CD14-positive monocyte (primary cell): ENCODE measurements around the gene COL2A1. TPM values are rescaled to one million over a fixed set of nuclear protein-coding genes. Genes with fewer than 3 reads are reported as not detected.

Experiments
- DNase-seq, 3 donors: peaks; one replicate each; pipeline ENCODE4 v3.0.0-alpha.2; 2011 to 2022
- H2AFZ ChIP-seq: 2 replicates; pipeline ENCODE4 v1.6.0; 2012; ENCODE audit warnings: mild to moderate bottlenecking, low read depth, low read length, inconsistent platforms; ENCODE audit not compliant: insufficient read depth, poor library complexity, severe bottlenecking
- H3K27ac ChIP-seq, 2 donors: 1 replicate in 1 of 2; 2 replicates in 1 of 2; pipeline ENCODE4 v1.5.1; 2012 to 2013; ENCODE audit warnings: low read length in 2 of 2, control low read depth in 1 of 2, inconsistent platforms in 1 of 2, low read depth in 1 of 2, mild to moderate bottlenecking in 1 of 2
- H3K27me3 ChIP-seq, 2 donors: one replicate each; pipeline versions ENCODE4 v1.6.0 to v1.6.1; 2011 to 2013; ENCODE audit warnings: low read length in 2 of 2; ENCODE audit not compliant: control insufficient read depth in 2 of 2, insufficient read depth in 2 of 2
- H3K36me3 ChIP-seq, 2 donors: replicated peaks in 1 of 2; 1 replicate in 1 of 2; 2 replicates in 1 of 2; pipeline versions ENCODE4 v1.5.1 to v1.6.1; 2012 to 2013; ENCODE audit warnings: low read length in 2 of 2, control low read depth in 1 of 2, inconsistent platforms in 1 of 2, mild to moderate bottlenecking in 1 of 2; ENCODE audit not compliant: insufficient read depth in 2 of 2, control insufficient read depth in 1 of 2
- H3K4me1 ChIP-seq, 2 donors: 1 replicate in 1 of 2; 2 replicates in 1 of 2; pipeline versions ENCODE4 v1.5.1 to v1.6.1; 2012 to 2013; ENCODE audit warnings: low read length in 2 of 2, control low read depth in 1 of 2, inconsistent platforms in 1 of 2, mild to moderate bottlenecking in 1 of 2, moderate library complexity in 1 of 2; ENCODE audit not compliant: insufficient read depth in 2 of 2, control insufficient read depth in 1 of 2
- H3K4me2 ChIP-seq: replicated peaks from 2 replicates; pipeline ENCODE3; 2012; ENCODE audit warnings: low read length, moderate library complexity, mild to moderate bottlenecking; ENCODE audit not compliant: poor library complexity, severe bottlenecking; ENCODE audit errors: extremely low read depth
- H3K4me3 ChIP-seq, 3 experiments: fragments of 200-600 bp in 1 of 3; sonication (generic) in 1 of 3; replicated peaks in 1 of 3; 1 replicate in 2 of 3; 2 replicates in 1 of 3; pipeline ENCODE4 v1.5.1; 2011 to 2013; ENCODE audit warnings: low read length in 3 of 3, mild to moderate bottlenecking in 3 of 3, control low read depth in 2 of 3, low read depth in 2 of 3, inconsistent platforms in 1 of 3, moderate library complexity in 1 of 3
- H3K79me2 ChIP-seq: 2 replicates; pipeline ENCODE4 v1.6.0; 2012; ENCODE audit warnings: mild to moderate bottlenecking, control low read depth, inconsistent platforms, low read length, moderate library complexity; ENCODE audit not compliant: insufficient read depth
- H3K9ac ChIP-seq: 2 replicates; pipeline ENCODE4 v1.6.0; 2017; ENCODE audit warnings: low read length, mild to moderate bottlenecking; ENCODE audit not compliant: insufficient read depth, poor library complexity, severe bottlenecking
- H3K9me3 ChIP-seq, 2 donors: replicated peaks in 1 of 2; 1 replicate in 1 of 2; 2 replicates in 1 of 2; pipeline versions ENCODE4 v1.5.1 to v1.6.1; 2012 to 2013; ENCODE audit warnings: low read length in 2 of 2, control low read depth in 1 of 2; ENCODE audit not compliant: control insufficient read depth in 1 of 2, insufficient read depth in 1 of 2
- H4K20me1 ChIP-seq: 2 replicates; pipeline ENCODE4 v1.6.0; 2012; ENCODE audit warnings: mild to moderate bottlenecking, low read length, control low read depth, moderate library complexity; ENCODE audit not compliant: insufficient read depth
- H3K27ac Mint-ChIP-seq, 7 donors: one replicate each; pipeline ENCODE4 v1.8.0; 2020; ENCODE audit warnings: mild to moderate bottlenecking in 7 of 7, mixed read lengths in 7 of 7, moderate library complexity in 6 of 7, inconsistent platforms in 2 of 7
- H3K27me3 Mint-ChIP-seq, 3 donors: one replicate each; pipeline ENCODE4 v1.8.0; 2021 to 2022; ENCODE audit warnings: low read depth in 3 of 3, mild to moderate bottlenecking in 3 of 3, mixed read lengths in 3 of 3, moderate library complexity in 3 of 3, inconsistent platforms in 1 of 3
- H3K36me3 Mint-ChIP-seq, 2 donors: one replicate each; pipeline ENCODE4 v1.8.0; 2020; ENCODE audit warnings: mixed read lengths in 2 of 2, inconsistent platforms in 1 of 2, mild to moderate bottlenecking in 1 of 2
- H3K4me1 Mint-ChIP-seq: one replicate; pipeline ENCODE4 v1.8.0; 2020; ENCODE audit warnings: mild to moderate bottlenecking, mixed read lengths
- H3K4me3 Mint-ChIP-seq, 2 donors: one replicate each; pipeline ENCODE4 v1.8.0; 2020; ENCODE audit warnings: mild to moderate bottlenecking in 2 of 2, mixed read lengths in 2 of 2, moderate library complexity in 1 of 2
- H3K9me3 Mint-ChIP-seq, 7 donors: one replicate each; pipeline ENCODE4 v1.8.0; 2020 to 2022; ENCODE audit warnings: mixed read lengths in 7 of 7, mild to moderate bottlenecking in 6 of 7, moderate library complexity in 6 of 7, inconsistent platforms in 2 of 7
- CTCF ChIP-seq: fragments of 200-600 bp; IDR thresholded peaks from one replicate; pipeline ENCODE4 v1.8.0; 2022; ENCODE audit warnings: antibody characterized with exemption, mild to moderate bottlenecking
- WGBS: methylation state at CpG from one replicate; pipeline ENCODE4 v1.1.5; 2013; ENCODE audit warnings: missing lambda C conversion rate; ENCODE audit not compliant: insufficient coverage; 5-methylcytosine and 5-hydroxymethylcytosine counted together
- intact Hi-C, 2 donors: fragments of 100-400 bp; cut with micrococcal nuclease; formaldehyde crosslinking; loops; one replicate each; pipeline versions ENCODE4 v1.15.0 to v1.15.1; 2023
- polyA plus RNA-seq, 3 donors: library from polyadenylated mRNA; depleted of rRNA in 1 of 3; unstranded in 2 of 3; stranded (reverse) in 1 of 3; fragments of 300-500 nt in 2 of 3; fragments of >200 nt in 1 of 3; fragmentation: Illumina TruSeq in 2 of 3; gene quantifications; 1 replicate in 2 of 3; 2 replicates in 1 of 3; pipeline ENCODE4 v1.2.3, GENCODE V29; 2012 to 2021

COL2A1 gene
- polyA plus RNA-seq, 3 donors: not detected

GRCh38 chr12:48022180-48022521 lies 17.9 kb upstream of the COL2A1 start:
- intact Hi-C loops: no loop called here
- Histone ChIP-seq H3K9ac (no peak overlapping the region), H3K4me3 (no peak overlapping the region), H3K79me2 (no peaks in the 10 kb centered on the region), H4K20me1 (no peaks in the 10 kb centered on the region), H3K9me3 (no peaks in the 10 kb centered on the region), H3K27me3 (peaks cover 0 to 1% of the 10 kb centered on the region in 2 donors), H3K4me1 (no peaks in the 10 kb centered on the region), H3K4me2 (no peak overlapping the region), H3K27ac (no peak overlapping the region), H3K36me3 (no peaks in the 10 kb centered on the region), H2AFZ (no peak overlapping the region)
- Mint-ChIP-seq H3K27ac (no peak overlapping the region), H3K27me3 (peaks cover 7 to 21% (median 15%) of the 10 kb centered on the region in 3 donors), H3K4me3 (no peak overlapping the region), H3K4me1 (no peaks in the 10 kb centered on the region), H3K36me3 (no peaks in the 10 kb centered on the region), H3K9me3 (peaks cover 0 to 1% (median 0%) of the 10 kb centered on the region in 7 donors)
- TF ChIP-seq CTCF: no peak
- no peak for DNase-seq
- no CpG with 5 or more reads among the region's 3 CpGs for WGBS

- no peaks in the 10 kb centered on the region for H4K20me1 ChIP-seq
- peaks cover 0 to 4% of the 10 kb centered on the region in 2 donors for H3K27me3 ChIP-seq
- no peak overlapping the region for H3K4me3 Mint-ChIP-seq
- no peaks in the 10 kb centered on the region for H3K9me3 ChIP-seq
- H3K36me3 ChIP-seq: no peaks in the 10 kb centered on the region
- no peak overlapping the region for H3K27ac ChIP-seq
- no peaks in the 10 kb centered on the region for H3K36me3 Mint-ChIP-seq
- no peak for TF ChIP-seq CTCF
- H3K4me1 Mint-ChIP-seq: no peaks in the 10 kb centered on the region
- H3K9ac ChIP-seq: no peak overlapping the region
- DNase-seq: no peak
- no peak overlapping the region for H3K4me2 ChIP-seq
- no peak overlapping the region for H3K4me3 ChIP-seq
- H3K9me3 Mint-ChIP-seq: no peaks in the 10 kb centered on the region
- H3K27ac Mint-ChIP-seq: peak overlapping the region in 1 of 7 donors; percentile 17
- 81% methylated on average over 5 of the region's 5 CpGs for WGBS
- H3K27me3 Mint-ChIP-seq: peaks cover 7 to 21% (median 18%) of the 10 kb centered on the region in 3 donors
- intact Hi-C loops: no loop called here
- no peaks in the 10 kb centered on the region for H3K4me1 ChIP-seq
- no peak overlapping the region for H2AFZ ChIP-seq
- H3K79me2 ChIP-seq: no peaks in the 10 kb centered on the region
These were observed 17.4 kb upstream of the COL2A1 start for GRCh38 chr12:48021485-48022179.
